Femur (tissue), 1 donor: ENCODE results near the gene SRPX2.
"Not testable (repeated sequence)": the region's sequence is repeated elsewhere in the genome, so short reads cannot be mapped to it uniquely, and the experiment has no call there.

Experiments used
- DNase-seq: peaks from one replicate; pipeline ENCODE4 v3.0.0-alpha.2; 2017

The SRPX2 gene

GRCh38 chrX:100700809-100701208 is 56.8 kb downstream of the SRPX2 start:
- DNase-seq = no peak

GRCh38 chrX:100704581-100705203 is 60.7 kb downstream of the SRPX2 start:
- no peak for DNase-seq

GRCh38 chrX:100710816-100711215 is 66.8 kb downstream of the SRPX2 start:
- DNase-seq = no peak

- DNase-seq = no peak
Observed at GRCh38 chrX:100717363-100717762, 73.4 kb downstream of the SRPX2 start.

- DNase-seq = no peak
Observed at GRCh38 chrX:100719139-100719538, 75.1 kb downstream of the SRPX2 start.

DNA sequence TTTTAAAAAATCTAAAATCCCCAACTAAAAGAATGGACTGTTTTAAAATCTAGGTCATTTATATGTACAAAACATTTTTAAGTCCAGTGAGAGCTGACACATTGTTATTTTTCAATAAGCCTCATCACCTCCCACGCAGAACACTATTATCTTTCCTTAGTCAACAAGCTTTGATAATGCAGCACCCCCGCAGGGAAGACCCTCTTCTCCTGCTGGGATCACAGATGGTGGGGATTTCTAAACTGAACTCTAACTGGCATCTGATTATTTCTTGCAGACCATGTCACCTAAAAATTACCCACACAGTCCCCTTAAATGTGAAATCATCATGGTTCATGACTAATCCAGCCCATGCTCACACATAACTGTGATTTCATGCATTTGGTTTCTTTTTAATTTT is 76.3 kb downstream of the SRPX2 start:
- no peak for DNase-seq

- no peak for DNase-seq
Observed at GRCh38 chrX:100721328-100721727, 77.3 kb downstream of the SRPX2 start.

GRCh38 chrX:100724006-100724405 is 80.0 kb downstream of the SRPX2 start:
- DNase-seq = not testable (repeated sequence)
